Transverse colon (tissue), 4 donors: ENCODE data around the gene PCDHGB5. TPM values are rescaled to one million over a fixed set of nuclear protein-coding genes. Genes with fewer than 3 reads are reported as not detected.
"Not testable (repeated sequence)": the region's sequence is repeated elsewhere in the genome, so short reads cannot be mapped to it uniquely, and the experiment has no call there.

Source experiments
- DNase-seq: peaks from one replicate; pipeline ENCODE4 v3.0.0-alpha.2; 2019
- H3K27ac ChIP-seq, 4 donors: fragments of 200-600 bp; sonication (generic); 2 replicates each; pipeline ENCODE4 v1.5.1; 2016 to 2018; ENCODE audit warnings: inconsistent platforms in 4 of 4
- H3K27me3 ChIP-seq: fragments of 200-600 bp; sonication (generic); 2 replicates; pipeline ENCODE4 v1.5.1; 2017; ENCODE audit warnings: inconsistent platforms
- H3K36me3 ChIP-seq, 4 donors: fragments of 200-600 bp; sonication (generic); 2 replicates each; pipeline ENCODE4 v1.5.1; 2017 to 2019; ENCODE audit warnings: inconsistent platforms in 4 of 4
- H3K4me1 ChIP-seq, 4 donors: fragments of 200-600 bp; sonication (generic); 2 replicates each; pipeline ENCODE4 v1.5.1; 2017 to 2020; ENCODE audit warnings: inconsistent platforms in 4 of 4
- H3K4me3 ChIP-seq, 4 donors: fragments of 200-600 bp; sonication (generic); 1 replicate in 1 of 4; 2 replicates in 3 of 4; pipeline versions ENCODE4 v1.5.1 to v1.6.1; 2017 to 2019; ENCODE audit warnings: inconsistent platforms in 4 of 4
- H3K9me3 ChIP-seq, 2 donors: fragments of 200-600 bp; sonication (generic); 2 replicates each; pipeline ENCODE4 v1.5.1; 2017 to 2019; ENCODE audit warnings: inconsistent platforms in 2 of 2
- EP300 ChIP-seq: sonication (generic); formaldehyde crosslinking; IDR thresholded peaks from one replicate; pipeline ENCODE4 v1.6.1; 2017; ENCODE audit warnings: antibody characterized with exemption, low read depth
- POLR2A ChIP-seq: fragments of 450-650 bp; IDR thresholded peaks from one replicate; pipeline ENCODE4 v1.6.1; 2016; ENCODE audit warnings: antibody characterized with exemption, mild to moderate bottlenecking, moderate library complexity
- POLR2AphosphoS5 ChIP-seq, 3 donors: sonication (generic); formaldehyde crosslinking; IDR thresholded peaks; one replicate each; pipeline ENCODE4 v1.6.1; 2016; ENCODE audit warnings: antibody characterized with exemption in 3 of 3
- WGBS, 2 donors: methylation state at CpG; one replicate each; pipeline ENCODE4 v1.1.5; 2018; ENCODE audit warnings: low coverage in 1 of 2; 5-methylcytosine and 5-hydroxymethylcytosine counted together
- in situ Hi-C, 4 donors: fragments of 200-750 bp; cut with MboI; loops; one replicate each; pipeline versions ENCODE4 v1.15.0 to v1.15.1; 2017; ENCODE audit warnings: low sequenced_read_pairs in 3 of 4, low pct_ligation_motif_present in 1 of 4, low pct_unique_long_range_greater_than_20kb in 1 of 4
- intact Hi-C: fragments of 100-400 bp; cut with DNase I; formaldehyde crosslinking; loops from one replicate; pipeline ENCODE4 v1.15.1; 2023; ENCODE audit warnings: low total_unique reads
- total RNA-seq, 4 donors: library from RNA; depleted of rRNA; stranded (reverse); fragments of >200 nt; gene quantifications; one replicate each; pipeline ENCODE4 v1.1.0, GENCODE V29; 2016
- TF ChIP-seq, protein P1 (sequence below), 5 experiments: fragments of 200-600 bp in 3 of 5; fragments of 450-650 bp in 2 of 5; sonication (generic) in 3 of 5; IDR thresholded peaks; 1 replicate in 2 of 5; 2 replicates in 3 of 5; pipeline ENCODE4 v1.5.1; 2016 to 2017; ENCODE audit warnings: antibody characterized with exemption in 5 of 5, inconsistent platforms in 3 of 5, mild to moderate bottlenecking in 2 of 5, moderate library complexity in 1 of 5

Gene PCDHGB5
- total RNA-seq, 4 donors from 2014 or later, result 5.3 to 23.3 (median 9.2) TPM

GRCh38 chr5:141412854-141413539 is 15.2 kb downstream of the PCDHGB5 start, which contains the start of gene PCDHGA10:
Gene PCDHGA10, plus strand, starts transcription at chr5:141412987. Its CDS starts 189 bp downstream, at chr5:141413176.
- Histone ChIP-seq H3K4me3 (peak within 1 kb of the TSS in 3 of 4 donors; percentile 16 to 44 (median 18)), H3K36me3 (no peaks in the 10 kb centered on the region), H3K9me3 (peaks cover 50 to 92% of the 10 kb centered on the region in 2 donors), H3K4me1 (no peaks in the 10 kb centered on the region), H3K27me3 (peaks cover 8% of the 10 kb centered on the region), H3K27ac (peak within 1 kb of the TSS in 1 of 4 donors; percentile 2)
- TF ChIP-seq, protein P1, sequence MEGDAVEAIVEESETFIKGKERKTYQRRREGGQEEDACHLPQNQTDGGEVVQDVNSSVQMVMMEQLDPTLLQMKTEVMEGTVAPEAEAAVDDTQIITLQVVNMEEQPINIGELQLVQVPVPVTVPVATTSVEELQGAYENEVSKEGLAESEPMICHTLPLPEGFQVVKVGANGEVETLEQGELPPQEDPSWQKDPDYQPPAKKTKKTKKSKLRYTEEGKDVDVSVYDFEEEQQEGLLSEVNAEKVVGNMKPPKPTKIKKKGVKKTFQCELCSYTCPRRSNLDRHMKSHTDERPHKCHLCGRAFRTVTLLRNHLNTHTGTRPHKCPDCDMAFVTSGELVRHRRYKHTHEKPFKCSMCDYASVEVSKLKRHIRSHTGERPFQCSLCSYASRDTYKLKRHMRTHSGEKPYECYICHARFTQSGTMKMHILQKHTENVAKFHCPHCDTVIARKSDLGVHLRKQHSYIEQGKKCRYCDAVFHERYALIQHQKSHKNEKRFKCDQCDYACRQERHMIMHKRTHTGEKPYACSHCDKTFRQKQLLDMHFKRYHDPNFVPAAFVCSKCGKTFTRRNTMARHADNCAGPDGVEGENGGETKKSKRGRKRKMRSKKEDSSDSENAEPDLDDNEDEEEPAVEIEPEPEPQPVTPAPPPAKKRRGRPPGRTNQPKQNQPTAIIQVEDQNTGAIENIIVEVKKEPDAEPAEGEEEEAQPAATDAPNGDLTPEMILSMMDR (IDR thresholded peaks at IDR 0.05), result peak; percentile 23 to 54 (median 41)
- TF ChIP-seq POLR2AphosphoS5 (IDR thresholded peaks at IDR 0.05), result no peak
- in situ Hi-C loops (loop anchor here in 1 of 4 donors (10.0 kb wide), 1 partner anchor 142 kb away; no protein-coding TSS in a partner anchor), intact Hi-C loops (loop anchor here (10.0 kb wide), 1 partner anchor 152 kb away; no protein-coding TSS in a partner anchor)
- WGBS, 2 donors, result 27 to 34% methylated on average over 3 to 31 of the region's 31 CpGs
- DNase-seq, result peak; percentile 62

DNA sequence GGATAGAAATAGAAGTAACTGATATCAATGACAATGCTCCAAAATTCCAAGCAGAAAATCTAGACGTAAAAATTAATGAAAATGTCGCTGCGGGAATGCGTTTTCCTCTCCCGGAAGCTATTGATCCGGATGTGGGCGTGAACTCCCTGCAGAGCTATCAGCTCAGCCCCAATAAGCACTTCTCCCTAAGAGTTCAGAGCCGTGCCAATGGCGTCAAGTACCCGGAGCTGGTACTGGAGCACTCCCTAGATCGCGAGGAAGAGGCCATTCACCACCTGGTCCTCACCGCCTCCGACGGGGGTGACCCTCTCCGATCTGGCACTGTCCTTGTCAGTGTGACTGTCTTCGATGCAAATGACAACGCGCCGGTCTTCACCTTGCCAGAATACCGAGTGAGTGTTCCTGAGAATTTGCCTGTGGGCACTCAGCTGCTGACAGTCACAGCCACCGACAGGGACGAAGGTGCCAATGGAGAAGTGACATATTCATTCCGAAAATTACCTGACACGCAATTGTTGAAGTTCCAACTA is 15.9 kb downstream of the PCDHGB5 start:
- Histone ChIP-seq H3K9me3 (peaks cover 55 to 94% of the 10 kb centered on the region in 2 donors), H3K27me3 (peaks cover 8% of the 10 kb centered on the region)
- WGBS, 2 donors, result 37 to 46% methylated on average over 2 to 25 of the region's 25 CpGs

GRCh38 chr5:141414548-141415274 is 17.0 kb downstream of the PCDHGB5 start:
- 56% methylated on average over 34 of the region's 46 CpGs; no CpG with 5 or more reads in 1 of the 2 donors for WGBS, 2 donors
- in situ Hi-C loops, result loop anchor here in 1 of 4 donors (10.0 kb wide), 1 partner anchor 140 kb away; no protein-coding TSS in a partner anchor
- not testable (repeated sequence) for DNase-seq

More for the DNA sequence above, 15.9 kb downstream of the PCDHGB5 start:
- Histone ChIP-seq H3K36me3 (no peaks in the 10 kb centered on the region), H3K4me3 (peak overlapping the region in 3 of 4 donors; percentile 16 to 44 (median 18)), H3K27ac (peak overlapping the region in 1 of 4 donors; percentile 2), H3K4me1 (no peaks in the 10 kb centered on the region)
- in situ Hi-C loops, result loop anchor here in 1 of 4 donors (10.0 kb wide), 1 partner anchor 141 kb away; no protein-coding TSS in a partner anchor
- no peak for DNase-seq
- TF ChIP-seq EP300, result no peak
- TF ChIP-seq POLR2AphosphoS5 (IDR thresholded peaks at IDR 0.05), result no peak
- no peak for TF ChIP-seq POLR2A
- TF ChIP-seq, protein P1 (IDR thresholded peaks at IDR 0.05), result no peak
- intact Hi-C loops, result loop anchor here (10.0 kb wide), 1 partner anchor 151 kb away; no protein-coding TSS in a partner anchor

GRCh38 chr5:141415275-141415618 is 17.5 kb downstream of the PCDHGB5 start:
- DNase-seq, H3K4me3 ChIP-seq, H3K36me3 ChIP-seq, H3K4me1 ChIP-seq, H3K27me3 ChIP-seq, H3K27ac ChIP-seq: not testable (repeated sequence)
- in situ Hi-C loops (loop anchor here in 1 of 4 donors (10.0 kb wide), 1 partner anchor 140 kb away; no protein-coding TSS in a partner anchor), intact Hi-C loops (loop anchor here (10.0 kb wide), 1 partner anchor 150 kb away; no protein-coding TSS in a partner anchor)
- 58 to 69% methylated on average over 3 to 24 of the region's 24 CpGs for WGBS, 2 donors
- H3K9me3 ChIP-seq, result peaks cover 55 to 94% of the 10 kb centered on the region in 2 donors

More at GRCh38 chr5:141414548-141415274, 17.0 kb downstream of the PCDHGB5 start:
- not testable (repeated sequence) for H3K27me3 ChIP-seq, H3K27ac ChIP-seq, H3K4me3 ChIP-seq, H3K4me1 ChIP-seq, H3K36me3 ChIP-seq
- H3K9me3 ChIP-seq, result peaks cover 55 to 94% of the 10 kb centered on the region in 2 donors
- intact Hi-C loops, result loop anchor here (10.0 kb wide), 1 partner anchor 150 kb away; no protein-coding TSS in a partner anchor
